ENCODE data around the gene RAPGEF5.

Gene RAPGEF5

GRCh38 chr7:22124941-22125340 is 232.0 kb downstream of the RAPGEF5 start:
- Histone ChIP-seq H3K36me3 (ENCODE audit: insufficient read depth, low read length) (no peaks in the 10 kb centered on the region), H3K9me3 (ENCODE audit: low read length) (no peaks in the 10 kb centered on the region), H3K4me1 (ENCODE audit: insufficient read depth, low read length) (peaks cover 13% of the 10 kb centered on the region), H2AFZ (ENCODE audit: low read depth, low read length) (peak overlapping the region; percentile 79), H3K27me3 (ENCODE audit: insufficient read depth, low read length) (no peaks in the 10 kb centered on the region), H3K4me3 (ENCODE audit: low read length) (no peak overlapping the region)

GRCh38 chr7:22123139-22123538 is 233.8 kb downstream of the RAPGEF5 start:
- Histone ChIP-seq H3K36me3 (ENCODE audit: insufficient read depth, low read length) (no peaks in the 10 kb centered on the region), H3K4me3 (ENCODE audit: low read length) (no peak overlapping the region), H2AFZ (ENCODE audit: low read depth, low read length) (no peak overlapping the region), H3K9me3 (ENCODE audit: low read length) (no peaks in the 10 kb centered on the region), H3K4me1 (ENCODE audit: insufficient read depth, low read length) (peaks cover 10% of the 10 kb centered on the region), H3K27me3 (ENCODE audit: insufficient read depth, low read length) (no peaks in the 10 kb centered on the region)

GRCh38 chr7:22121702-22122474 is 235.1 kb downstream of the RAPGEF5 start:
- Histone ChIP-seq H3K4me1 (ENCODE audit: insufficient read depth, low read length) (peaks cover 10% of the 10 kb centered on the region), H3K9me3 (ENCODE audit: low read length) (no peaks in the 10 kb centered on the region), H3K4me3 (ENCODE audit: low read length) (no peak overlapping the region), H2AFZ (ENCODE audit: low read depth, low read length) (no peak overlapping the region), H3K36me3 (ENCODE audit: insufficient read depth, low read length) (no peaks in the 10 kb centered on the region), H3K27me3 (ENCODE audit: insufficient read depth, low read length) (no peaks in the 10 kb centered on the region)

- H3K9me3 ChIP-seq (ENCODE audit: low read length), result no peaks in the 10 kb centered on the region
- H2AFZ ChIP-seq (ENCODE audit: low read depth, low read length), result no peak overlapping the region
- H3K27me3 ChIP-seq (ENCODE audit: insufficient read depth, low read length), result no peaks in the 10 kb centered on the region
- no peaks in the 10 kb centered on the region for H3K36me3 ChIP-seq (ENCODE audit: insufficient read depth, low read length)
- H3K4me1 ChIP-seq (ENCODE audit: insufficient read depth, low read length), result peaks cover 10% of the 10 kb centered on the region
- H3K4me3 ChIP-seq (ENCODE audit: low read length), result no peak overlapping the region
Measured at GRCh38 chr7:22120391-22121053, 236.4 kb downstream of the RAPGEF5 start.

- Histone ChIP-seq H2AFZ (ENCODE audit: low read depth, low read length) (no peak overlapping the region), H3K36me3 (ENCODE audit: insufficient read depth, low read length) (no peaks in the 10 kb centered on the region), H3K4me1 (ENCODE audit: insufficient read depth, low read length) (no peaks in the 10 kb centered on the region), H3K27me3 (ENCODE audit: insufficient read depth, low read length) (no peaks in the 10 kb centered on the region), H3K4me3 (ENCODE audit: low read length) (no peak overlapping the region), H3K9me3 (ENCODE audit: low read length) (no peaks in the 10 kb centered on the region)
Measured at GRCh38 chr7:22117222-22117621, 239.7 kb downstream of the RAPGEF5 start.

GRCh38 chr7:22116451-22117030 is 240.4 kb downstream of the RAPGEF5 start:
- H3K9me3 ChIP-seq (ENCODE audit: low read length), result no peaks in the 10 kb centered on the region

GRCh38 chr7:22115689-22116088 is 241.3 kb downstream of the RAPGEF5 start:
- no peaks in the 10 kb centered on the region for H3K36me3 ChIP-seq (ENCODE audit: insufficient read depth, low read length)
- no peak overlapping the region for H2AFZ ChIP-seq (ENCODE audit: low read depth, low read length)
- H3K4me1 ChIP-seq (ENCODE audit: insufficient read depth, low read length), result no peaks in the 10 kb centered on the region
- no peaks in the 10 kb centered on the region for H3K27me3 ChIP-seq (ENCODE audit: insufficient read depth, low read length)
- H3K4me3 ChIP-seq (ENCODE audit: low read length), result no peak overlapping the region
- no peaks in the 10 kb centered on the region for H3K9me3 ChIP-seq (ENCODE audit: low read length)

More at GRCh38 chr7:22116451-22117030, 240.4 kb downstream of the RAPGEF5 start:
- Histone ChIP-seq H3K36me3 (ENCODE audit: insufficient read depth, low read length) (no peaks in the 10 kb centered on the region), H3K4me1 (ENCODE audit: insufficient read depth, low read length) (no peaks in the 10 kb centered on the region), H3K27me3 (ENCODE audit: insufficient read depth, low read length) (no peaks in the 10 kb centered on the region), H2AFZ (ENCODE audit: low read depth, low read length) (no peak overlapping the region), H3K4me3 (ENCODE audit: low read length) (no peak overlapping the region)

- H3K9me3 ChIP-seq (ENCODE audit: low read length), result no peaks in the 10 kb centered on the region
- H3K27me3 ChIP-seq (ENCODE audit: insufficient read depth, low read length), result no peaks in the 10 kb centered on the region
- no peaks in the 10 kb centered on the region for H3K4me1 ChIP-seq (ENCODE audit: insufficient read depth, low read length)
- no peak overlapping the region for H2AFZ ChIP-seq (ENCODE audit: low read depth, low read length)
- H3K4me3 ChIP-seq (ENCODE audit: low read length), result no peak overlapping the region
- no peaks in the 10 kb centered on the region for H3K36me3 ChIP-seq (ENCODE audit: insufficient read depth, low read length)
Measured at GRCh38 chr7:22114440-22114981, 242.4 kb downstream of the RAPGEF5 start.

GRCh38 chr7:22113041-22113440 is 243.9 kb downstream of the RAPGEF5 start:
- H3K4me1 ChIP-seq (ENCODE audit: insufficient read depth, low read length), result no peaks in the 10 kb centered on the region
- H3K36me3 ChIP-seq (ENCODE audit: insufficient read depth, low read length), result no peaks in the 10 kb centered on the region
- no peaks in the 10 kb centered on the region for H3K9me3 ChIP-seq (ENCODE audit: low read length)
- no peaks in the 10 kb centered on the region for H3K27me3 ChIP-seq (ENCODE audit: insufficient read depth, low read length)
- no peak overlapping the region for H3K4me3 ChIP-seq (ENCODE audit: low read length)
- no peak overlapping the region for H2AFZ ChIP-seq (ENCODE audit: low read depth, low read length)

GRCh38 chr7:22111661-22112060 is 245.3 kb downstream of the RAPGEF5 start:
- Histone ChIP-seq H3K36me3 (ENCODE audit: insufficient read depth, low read length) (no peaks in the 10 kb centered on the region), H3K4me3 (ENCODE audit: low read length) (no peak overlapping the region), H3K27me3 (ENCODE audit: insufficient read depth, low read length) (no peaks in the 10 kb centered on the region), H2AFZ (ENCODE audit: low read depth, low read length) (no peak overlapping the region), H3K9me3 (ENCODE audit: low read length) (no peaks in the 10 kb centered on the region), H3K4me1 (ENCODE audit: insufficient read depth, low read length) (no peaks in the 10 kb centered on the region)

GRCh38 chr7:22110881-22111280 is 246.1 kb downstream of the RAPGEF5 start:
- H3K27me3 ChIP-seq (ENCODE audit: insufficient read depth, low read length), result no peaks in the 10 kb centered on the region
- H3K4me1 ChIP-seq (ENCODE audit: insufficient read depth, low read length), result no peaks in the 10 kb centered on the region
- H3K9me3 ChIP-seq (ENCODE audit: low read length), result no peaks in the 10 kb centered on the region
- no peaks in the 10 kb centered on the region for H3K36me3 ChIP-seq (ENCODE audit: insufficient read depth, low read length)
- H3K4me3 ChIP-seq (ENCODE audit: low read length), result no peak overlapping the region
- no peak overlapping the region for H2AFZ ChIP-seq (ENCODE audit: low read depth, low read length)

- H3K4me3 ChIP-seq (ENCODE audit: low read length), result no peak overlapping the region
- H2AFZ ChIP-seq (ENCODE audit: low read depth, low read length), result no peak overlapping the region
- no peaks in the 10 kb centered on the region for H3K36me3 ChIP-seq (ENCODE audit: insufficient read depth, low read length)
- H3K27me3 ChIP-seq (ENCODE audit: insufficient read depth, low read length), result no peaks in the 10 kb centered on the region
- H3K9me3 ChIP-seq (ENCODE audit: low read length), result no peaks in the 10 kb centered on the region
- no peaks in the 10 kb centered on the region for H3K4me1 ChIP-seq (ENCODE audit: insufficient read depth, low read length)
Measured at GRCh38 chr7:22110227-22110839, 246.6 kb downstream of the RAPGEF5 start.

GRCh38 chr7:22109761-22110160 is 247.2 kb downstream of the RAPGEF5 start:
- no peak overlapping the region for H3K4me3 ChIP-seq (ENCODE audit: low read length)
- H3K4me1 ChIP-seq (ENCODE audit: insufficient read depth, low read length), result no peaks in the 10 kb centered on the region
- H2AFZ ChIP-seq (ENCODE audit: low read depth, low read length), result no peak overlapping the region
- H3K9me3 ChIP-seq (ENCODE audit: low read length), result no peaks in the 10 kb centered on the region
- no peaks in the 10 kb centered on the region for H3K27me3 ChIP-seq (ENCODE audit: insufficient read depth, low read length)
- H3K36me3 ChIP-seq (ENCODE audit: insufficient read depth, low read length), result no peaks in the 10 kb centered on the region
